ENCODE data around the gene BEGAIN. TPM values are rescaled to one million over a fixed set of nuclear protein-coding genes. Genes with fewer than 3 reads are reported as not detected.

The BEGAIN gene
- total and polyA plus RNA-seq, 7 donors, result 0.08 to 1.0 (median 0.48) TPM; not detected in 1

- H3K27ac ChIP-seq, result no peak overlapping the region
- H3K4me1 ChIP-seq, result no peaks in the 10 kb centered on the region
- H3K36me3 ChIP-seq (ENCODE audit: insufficient read depth in 1 of 2, low read depth in 1 of 2), result no peaks in the 10 kb centered on the region
- H3K4me3 ChIP-seq, result peak overlapping the region; percentile 60
- 4 to 6% (median 5%) methylated on average over 42 to 62 of the region's 62 CpGs for WGBS, 3 donors
- DNase-seq (peak; percentile 15 to 45), ATAC-seq (no peak)
- no peaks in the 10 kb centered on the region for H3K9me3 ChIP-seq
- intact Hi-C loops (cut with DNase I), result no loop called here
- peaks cover 0 to 43% (median 16%) of the 10 kb centered on the region in 3 donors for H3K27me3 ChIP-seq (ENCODE audit: insufficient read depth in 3 of 3, low read length in 2 of 3)
- no peak for TF ChIP-seq CTCF (IDR thresholded peaks at IDR 0.05)
Measured at GRCh38 chr14:100586403-100587085, 673 bp downstream of the BEGAIN start.

- H3K9me3 ChIP-seq, result no peaks in the 10 kb centered on the region
- no peak overlapping the region for H3K27ac ChIP-seq
- no peaks in the 10 kb centered on the region for H3K36me3 ChIP-seq (ENCODE audit: insufficient read depth in 1 of 2, low read depth in 1 of 2)
- H3K27me3 ChIP-seq (ENCODE audit: insufficient read depth in 3 of 3, low read length in 2 of 3), result peaks cover 0 to 43% (median 13%) of the 10 kb centered on the region in 3 donors
- intact Hi-C loops (cut with DNase I), result no loop called here
- no peak for DNase-seq
- 20 to 40% (median 29%) methylated on average over 8 of the region's 8 CpGs for WGBS, 3 donors
- peak overlapping the region; percentile 60 for H3K4me3 ChIP-seq
- TF ChIP-seq CTCF (IDR thresholded peaks at IDR 0.05), result no peak
- H3K4me1 ChIP-seq, result no peaks in the 10 kb centered on the region
- no peak for ATAC-seq
Measured at GRCh38 chr14:100586153-100586402, 1.1 kb downstream of the BEGAIN start.

- TF ChIP-seq CTCF (IDR thresholded peaks at IDR 0.05), result no peak
- 86 to 89% (median 86%) methylated on average over 23 of the region's 23 CpGs for WGBS, 3 donors
- peaks cover 0 to 43% (median 13%) of the 10 kb centered on the region in 3 donors for H3K27me3 ChIP-seq (ENCODE audit: insufficient read depth in 3 of 3, low read length in 2 of 3)
- H3K4me3 ChIP-seq, result no peak overlapping the region
- no peak overlapping the region for H3K27ac ChIP-seq
- H3K4me1 ChIP-seq, result no peaks in the 10 kb centered on the region
- H3K9me3 ChIP-seq, result no peaks in the 10 kb centered on the region
- intact Hi-C loops (cut with DNase I), result no loop called here
- DNase-seq, result peak; percentile 8 to 13
- no peak for ATAC-seq
- no peaks in the 10 kb centered on the region for H3K36me3 ChIP-seq (ENCODE audit: insufficient read depth in 1 of 2, low read depth in 1 of 2)
Measured at GRCh38 chr14:100585448-100586152, 1.6 kb downstream of the BEGAIN start.

DNA sequence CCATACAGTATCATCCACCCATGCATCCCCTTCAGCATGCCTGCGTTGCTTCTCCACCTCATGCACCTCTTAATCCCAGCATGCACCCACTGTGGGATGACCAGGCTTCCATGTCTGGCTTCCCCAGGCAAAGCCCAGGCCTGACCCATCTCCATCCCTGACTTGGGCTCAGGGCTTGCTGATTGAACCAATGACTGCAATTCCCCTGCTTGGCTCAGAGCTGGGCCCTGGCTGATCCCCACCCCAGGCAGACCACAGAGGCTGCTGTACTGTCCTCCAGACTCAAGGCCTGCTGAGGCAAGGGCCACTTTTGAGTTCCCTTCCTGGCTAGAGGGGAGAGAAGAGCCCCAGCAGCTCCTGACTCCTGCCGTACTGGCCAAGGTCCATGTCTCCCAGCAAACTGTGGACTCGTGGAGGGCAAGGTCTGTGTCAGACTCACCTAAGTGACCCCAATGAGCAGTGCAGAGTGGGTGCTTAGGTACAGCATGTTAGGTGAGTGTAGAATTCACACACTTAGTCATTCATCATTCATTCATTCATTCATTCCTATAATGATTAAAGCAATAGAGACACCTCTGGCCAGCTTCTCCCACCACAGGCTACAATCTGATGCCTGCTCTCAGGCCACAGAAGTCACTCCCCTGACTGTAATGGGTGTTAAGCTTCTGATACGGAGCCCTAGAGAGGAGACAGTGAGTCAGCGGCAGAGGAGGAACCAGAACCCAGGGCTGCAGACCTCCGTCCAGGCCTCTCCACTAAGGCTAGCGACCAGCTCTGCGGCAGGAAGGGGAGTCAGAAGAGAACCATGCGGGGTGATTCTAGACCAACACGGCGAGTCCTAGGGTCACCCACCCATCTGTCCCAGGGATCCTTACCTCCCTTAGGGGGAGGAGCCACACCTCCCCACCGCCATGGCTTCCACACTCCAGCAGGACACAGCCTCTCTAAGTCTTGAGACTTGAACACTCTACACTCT, 2.9 kb downstream of the BEGAIN start:
- Histone ChIP-seq H3K36me3 (ENCODE audit: insufficient read depth in 1 of 2, low read depth in 1 of 2) (no peaks in the 10 kb centered on the region), H3K27ac (no peak overlapping the region), H3K9me3 (no peaks in the 10 kb centered on the region), H3K4me1 (no peaks in the 10 kb centered on the region), H3K4me3 (no peak overlapping the region), H3K27me3 (ENCODE audit: insufficient read depth in 3 of 3, low read length in 2 of 3) (peaks cover 0 to 31% (median 11%) of the 10 kb centered on the region in 3 donors)
- peak; percentile 2 to 20 for DNase-seq
- no peak for TF ChIP-seq CTCF (IDR thresholded peaks at IDR 0.05)
- intact Hi-C loops (cut with DNase I), result no loop called here
- WGBS, 3 donors, result 87 to 90% (median 89%) methylated on average over 12 of the region's 12 CpGs
- ATAC-seq, result no peak

All from psoas muscle (tissue), 8 donors.